Neural progenitor cell (in vitro differentiated cells): ENCODE measurements around the gene SLC66A3.

ENCODE experiments used
- CTCF ChIP-seq: fragments of 200-600 bp; sonication (generic); IDR thresholded peaks from 2 replicates; pipeline ENCODE4 v1.5.1; 2017; ENCODE audit warnings: antibody characterized with exemption, mild to moderate bottlenecking
- EZH2phosphoT487 ChIP-seq: fragments of 200-600 bp; sonication (generic); IDR thresholded peaks from 2 replicates; pipeline ENCODE4 v1.6.1; 2017; ENCODE audit warnings: antibody characterized with exemption

GRCh38 chr2:11144738-11145079 lies 10.6 kb upstream of the SLC66A3 start:
- TF ChIP-seq CTCF (no peak), EZH2phosphoT487 (no peak)
